Renal cortical epithelial cell (primary cell): Measurements from ENCODE around the gene TGFBI. TPM values are rescaled to one million over a fixed set of nuclear protein-coding genes. Genes with fewer than 3 reads are reported as not detected.

Experiments
- DNase-seq: peaks from one replicate; pipeline ENCODE4 v3.0.0-alpha.2; 2011; ENCODE audit warnings: low read depth
- total RNA-seq: library from RNA; depleted of rRNA; stranded (reverse); fragments of >200 nt; gene quantifications from 2 replicates; pipeline ENCODE4 v1.2.3, GENCODE V29; 2014

Gene TGFBI
- total RNA-seq, 1 donor from 2014 or later: 468 TPM

- DNase-seq: no peak
Observed at GRCh38 chr5:136089791-136090190, 61.0 kb downstream of the TGFBI start.

DNA sequence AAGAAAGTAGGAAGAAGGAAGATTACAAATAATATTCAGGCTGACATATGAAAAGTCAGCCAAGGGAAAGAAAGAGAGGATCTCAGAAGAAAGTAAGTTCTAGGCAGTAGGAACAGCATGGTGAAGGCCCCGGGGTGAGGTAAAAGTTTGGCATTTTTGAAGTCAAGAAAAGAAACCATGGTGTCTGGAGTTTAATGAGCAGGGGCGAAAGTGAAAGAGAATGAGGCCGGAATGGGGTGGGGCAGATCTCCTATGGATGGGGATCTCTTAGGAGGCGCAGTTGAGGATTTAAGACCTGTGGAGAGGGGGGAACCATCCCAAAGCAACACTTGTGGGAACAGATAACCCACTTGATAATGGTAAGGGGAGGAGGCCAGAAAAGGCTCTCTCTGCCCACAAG is 61.5 kb downstream of the TGFBI start:
- DNase-seq: no peak

- no peak for DNase-seq
Observed at GRCh38 chr5:136094189-136094912, 65.6 kb downstream of the TGFBI start.

DNA sequence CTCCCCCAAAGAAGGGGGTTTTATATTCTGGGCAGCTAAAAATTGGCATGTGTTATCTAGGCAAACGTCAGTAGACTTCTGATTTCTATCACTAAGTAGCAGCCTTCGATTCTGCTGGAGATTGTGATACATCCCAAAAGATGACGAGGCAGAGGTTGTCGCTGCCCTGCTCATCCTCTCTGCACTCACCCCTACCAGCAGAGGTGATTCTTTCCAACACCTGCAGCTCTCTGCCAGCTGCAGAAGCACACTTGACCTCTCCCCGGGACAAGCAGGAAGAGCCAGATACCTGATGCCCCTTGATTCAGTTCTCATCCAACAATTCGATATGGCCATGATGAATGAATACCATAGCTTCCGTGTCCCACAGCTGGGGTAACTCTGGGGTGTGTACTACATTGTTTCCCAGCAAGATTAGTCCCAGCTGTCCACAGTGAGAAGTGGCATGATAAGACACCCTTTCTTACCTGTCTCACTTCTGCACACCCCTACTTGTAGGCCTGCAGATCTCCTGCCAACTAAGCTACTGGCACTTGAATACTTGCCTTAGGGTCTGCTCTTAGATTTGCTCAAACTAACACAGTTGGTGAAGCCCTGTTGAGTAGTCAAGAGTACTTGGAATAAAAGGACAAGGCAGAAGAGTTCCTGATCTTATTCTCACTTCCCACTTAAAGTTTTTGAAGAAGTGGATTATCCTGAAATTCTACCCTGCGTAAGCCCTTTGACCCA is 66.3 kb downstream of the TGFBI start:
- DNase-seq: no peak

DNA sequence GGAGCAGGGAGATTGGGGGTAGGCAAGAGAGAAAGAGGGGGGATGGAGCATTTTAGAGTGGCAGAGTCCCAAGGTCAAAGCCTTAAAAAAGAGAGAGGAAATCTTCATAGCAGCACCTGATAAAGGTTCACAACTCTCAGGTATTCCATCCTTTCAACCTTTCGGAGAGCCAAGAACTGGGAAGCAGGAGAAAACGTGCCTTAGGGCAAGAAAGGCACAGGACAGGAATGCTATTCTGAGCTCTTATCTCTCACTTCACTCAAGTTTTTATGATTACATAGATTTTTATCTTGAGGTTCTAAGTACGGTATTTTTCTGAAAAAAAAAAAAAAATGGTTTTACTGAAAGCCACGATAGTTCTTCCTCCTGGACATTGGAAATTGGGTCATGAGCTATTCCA is 69.4 kb downstream of the TGFBI start:
- DNase-seq: no peak

DNA sequence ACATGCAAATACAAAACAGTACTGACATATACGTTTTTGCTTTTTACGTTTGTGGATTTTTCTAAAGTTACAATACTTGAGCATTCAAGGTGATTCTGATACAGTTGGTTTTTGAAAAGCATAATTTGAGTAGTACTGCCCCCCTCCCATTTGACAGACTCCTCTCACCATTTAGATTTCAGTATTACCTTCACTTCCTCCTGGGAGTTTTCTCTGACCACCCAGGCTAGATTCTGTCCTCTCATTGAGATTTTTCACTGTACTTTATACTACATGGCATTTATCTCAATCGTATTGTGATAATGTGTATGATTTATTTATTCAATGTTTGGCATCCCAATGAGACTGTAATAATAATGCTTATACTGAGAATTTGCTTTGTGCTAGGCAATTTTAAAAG is 71.1 kb downstream of the TGFBI start:
- no peak for DNase-seq

DNA sequence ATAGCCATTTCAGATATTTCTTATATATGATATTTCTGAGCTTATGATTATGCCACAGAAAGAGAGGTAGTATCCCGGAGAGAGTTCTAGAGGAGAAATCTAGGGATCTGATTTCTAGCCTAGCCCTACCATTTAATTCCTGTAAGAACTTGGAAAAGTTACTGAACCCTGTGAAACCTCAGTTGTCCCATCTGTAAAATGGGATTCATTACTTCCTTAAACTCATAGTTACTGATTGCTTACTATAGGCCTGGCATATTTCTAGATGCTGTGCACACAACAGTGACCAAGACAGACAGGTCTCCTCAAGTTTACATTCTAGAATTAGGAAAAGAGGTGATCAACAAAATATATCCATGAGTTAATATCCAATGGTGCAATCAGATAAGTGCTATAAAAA is 73.1 kb downstream of the TGFBI start:
- no peak for DNase-seq

GRCh38 chr5:136103118-136103517 is 74.3 kb downstream of the TGFBI start:
- DNase-seq: no peak

GRCh38 chr5:136104306-136104965 is 75.6 kb downstream of the TGFBI start:
- no peak for DNase-seq

DNA sequence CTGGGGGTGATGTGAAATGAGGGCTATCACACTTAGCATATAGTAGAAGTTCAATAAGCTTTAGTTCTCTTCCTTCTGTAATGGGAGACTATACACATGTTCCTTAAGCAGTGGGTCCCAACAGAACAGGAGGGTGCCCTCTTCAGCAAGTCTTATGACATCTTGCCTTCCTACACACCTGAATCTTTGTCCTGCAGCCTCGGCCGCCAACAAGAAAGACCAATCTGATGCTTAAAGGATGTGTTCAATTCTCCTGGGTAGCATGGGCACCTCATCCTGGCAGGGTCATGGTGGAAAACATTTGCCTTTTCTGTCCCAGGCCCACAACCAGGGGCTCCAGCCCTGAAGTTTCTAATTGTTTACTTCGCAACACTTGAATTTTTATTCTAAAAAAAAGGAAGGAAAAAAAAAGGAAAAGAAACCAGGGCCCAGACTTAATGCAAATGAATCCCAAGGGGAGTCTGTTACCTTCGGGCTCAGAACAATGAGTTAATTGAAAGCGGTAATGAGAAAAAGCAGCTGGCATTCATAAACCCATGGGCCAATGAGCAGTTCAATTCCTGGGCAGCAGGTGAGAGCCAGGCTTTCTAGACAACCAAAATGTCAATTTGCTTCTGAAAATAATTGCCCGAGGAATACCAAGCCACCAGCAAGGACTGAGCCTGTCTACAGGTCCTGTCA is 77.7 kb downstream of the TGFBI start:
- DNase-seq: no peak

- no peak for DNase-seq
Observed at GRCh38 chr5:136108180-136108611, 79.4 kb downstream of the TGFBI start.

GRCh38 chr5:136108766-136109165 is 80.0 kb downstream of the TGFBI start:
- DNase-seq: no peak

DNA sequence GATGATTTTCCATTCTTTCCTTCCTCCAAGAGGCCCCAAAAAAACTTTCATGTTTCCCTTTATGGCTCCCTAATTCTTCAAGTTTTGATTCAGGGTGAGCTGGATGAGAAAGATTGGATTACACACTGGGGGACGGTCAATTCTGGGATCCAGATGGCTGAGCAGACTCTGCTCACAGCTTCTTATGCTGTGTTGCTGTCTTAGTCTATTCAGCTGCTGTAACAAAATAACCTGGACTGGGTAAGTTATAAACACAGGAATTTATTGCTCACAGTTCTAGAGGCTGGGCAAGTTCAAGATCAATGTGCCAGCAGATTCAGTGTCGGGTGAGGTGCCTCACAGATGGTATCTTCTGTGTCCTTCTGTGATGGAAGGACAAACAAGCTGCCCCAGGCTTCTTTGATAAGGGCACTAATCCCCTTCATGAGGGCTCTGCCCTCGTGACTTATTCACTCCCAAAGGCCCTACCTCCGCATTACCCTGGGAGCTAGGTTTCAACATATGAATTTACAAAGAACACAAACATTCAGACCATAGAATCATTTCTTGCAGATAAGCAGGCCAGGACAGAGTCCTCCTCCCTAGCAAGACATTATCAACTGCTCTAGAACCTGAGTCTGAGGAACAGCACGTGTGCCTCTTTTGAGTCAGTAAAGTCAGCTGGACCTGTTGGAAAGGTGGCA is 80.8 kb downstream of the TGFBI start:
- DNase-seq: no peak

Other genes with a start within 250 kb of the TGFBI start
- gene SLC25A48, start 194.3 kb upstream of the TGFBI start, total RNA-seq: not detected in 2 replicates
- gene IL9, start 133.1 kb upstream of the TGFBI start, total RNA-seq: not detected in 2 replicates
- not detected in 2 replicates for gene LECT2, start 74.0 kb upstream of the TGFBI start, total RNA-seq
- 39.4 and 59.6 TPM in 2 replicates for gene SMAD5, start 103.9 kb downstream of the TGFBI start, total RNA-seq
- gene SMIM32, start 164.2 kb downstream of the TGFBI start, total RNA-seq: 0.25 TPM in 1 of 2 replicates, not detected in the other